Esophagus muscularis mucosa (tissue), 4 donors: ENCODE data around the gene DKK2. TPM values are rescaled to one million over a fixed set of nuclear protein-coding genes. Genes with fewer than 3 reads are reported as not detected.

Source experiments
- DNase-seq: peaks from one replicate; pipeline ENCODE4 v3.0.0-alpha.2; 2017; ENCODE audit errors: extremely low spot score
- H3K27ac ChIP-seq, 4 donors: fragments of 200-600 bp; sonication (generic); replicated peaks in 1 of 4; 1 replicate in 3 of 4; 2 replicates in 1 of 4; pipeline ENCODE4 v1.5.1; 2016 to 2019; ENCODE audit warnings: mild to moderate bottlenecking in 1 of 4
- H3K27me3 ChIP-seq, 4 donors: fragments of 200-600 bp; sonication (generic); one replicate each; pipeline versions ENCODE4 v1.5.1 to v1.6.0; 2016 to 2019
- H3K36me3 ChIP-seq, 4 donors: fragments of 200-600 bp; sonication (generic); one replicate each; pipeline ENCODE4 v1.5.1; 2016 to 2019
- H3K4me1 ChIP-seq, 4 donors: fragments of 200-600 bp; sonication (generic); one replicate each; pipeline ENCODE4 v1.5.1; 2016 to 2019
- H3K4me3 ChIP-seq, 4 donors: fragments of 200-600 bp; sonication (generic); 1 replicate in 2 of 4; 2 replicates in 2 of 4; pipeline ENCODE4 v1.5.1; 2016 to 2019; ENCODE audit warnings: mild to moderate bottlenecking in 4 of 4, moderate library complexity in 1 of 4
- H3K9me3 ChIP-seq, 4 donors: fragments of 200-600 bp; sonication (generic); 1 replicate in 3 of 4; 2 replicates in 1 of 4; pipeline ENCODE4 v1.5.1; 2016 to 2019
- EP300 ChIP-seq: sonication (generic); formaldehyde crosslinking; IDR thresholded peaks from one replicate; pipeline ENCODE4 v1.6.1; 2017; ENCODE audit warnings: antibody characterized with exemption
- POLR2A ChIP-seq: fragments of 450-650 bp; IDR thresholded peaks from one replicate; pipeline ENCODE4 v1.6.1; 2017; ENCODE audit warnings: antibody characterized with exemption, moderate library complexity, mild to moderate bottlenecking, low read depth
- POLR2AphosphoS5 ChIP-seq, 2 donors: sonication (generic); formaldehyde crosslinking; IDR thresholded peaks; one replicate each; pipeline ENCODE4 v1.6.1; 2017; ENCODE audit warnings: antibody characterized with exemption in 2 of 2
- WGBS: methylation state at CpG from one replicate; pipeline ENCODE4 v1.1.5; 2018; 5-methylcytosine and 5-hydroxymethylcytosine counted together
- intact Hi-C: fragments of 100-400 bp; cut with DNase I; formaldehyde crosslinking; loops from one replicate; pipeline ENCODE4 v1.15.1; 2023
- total RNA-seq, 4 donors: library from RNA; depleted of rRNA; stranded (reverse); fragments of >200 nt; gene quantifications; one replicate each; pipeline versions ENCODE4 v1.1.0 to v1.2.1, GENCODE V29; 2016
- TF ChIP-seq, protein P1 (sequence below), 3 experiments: fragments of 200-600 bp in 2 of 3; fragments of 450-650 bp in 1 of 3; sonication (generic) in 2 of 3; IDR thresholded peaks; one replicate each; pipeline ENCODE4 v1.5.1; 2017 to 2019; ENCODE audit warnings: antibody characterized with exemption in 3 of 3, mild to moderate bottlenecking in 2 of 3, moderate library complexity in 1 of 3

The DKK2 gene
- total RNA-seq, 4 donors from 2014 or later: 0.52 to 1.8 (median 0.70) TPM

- H3K27ac ChIP-seq: no peak overlapping the region
- peaks cover 10 to 41% (median 39%) of the 10 kb centered on the region in 4 donors for H3K4me1 ChIP-seq
- 4% methylated on average over 17 of the region's 19 CpGs for WGBS
- H3K4me3 ChIP-seq: peak overlapping the region; percentile 37 to 50 (median 44)
- H3K9me3 ChIP-seq: no peaks in the 10 kb centered on the region
- DNase-seq: no peak
- TF ChIP-seq EP300: no peak
- TF ChIP-seq POLR2AphosphoS5 (IDR thresholded peaks at IDR 0.05): no peak
- no peak for TF ChIP-seq POLR2A
- TF ChIP-seq, protein P1, sequence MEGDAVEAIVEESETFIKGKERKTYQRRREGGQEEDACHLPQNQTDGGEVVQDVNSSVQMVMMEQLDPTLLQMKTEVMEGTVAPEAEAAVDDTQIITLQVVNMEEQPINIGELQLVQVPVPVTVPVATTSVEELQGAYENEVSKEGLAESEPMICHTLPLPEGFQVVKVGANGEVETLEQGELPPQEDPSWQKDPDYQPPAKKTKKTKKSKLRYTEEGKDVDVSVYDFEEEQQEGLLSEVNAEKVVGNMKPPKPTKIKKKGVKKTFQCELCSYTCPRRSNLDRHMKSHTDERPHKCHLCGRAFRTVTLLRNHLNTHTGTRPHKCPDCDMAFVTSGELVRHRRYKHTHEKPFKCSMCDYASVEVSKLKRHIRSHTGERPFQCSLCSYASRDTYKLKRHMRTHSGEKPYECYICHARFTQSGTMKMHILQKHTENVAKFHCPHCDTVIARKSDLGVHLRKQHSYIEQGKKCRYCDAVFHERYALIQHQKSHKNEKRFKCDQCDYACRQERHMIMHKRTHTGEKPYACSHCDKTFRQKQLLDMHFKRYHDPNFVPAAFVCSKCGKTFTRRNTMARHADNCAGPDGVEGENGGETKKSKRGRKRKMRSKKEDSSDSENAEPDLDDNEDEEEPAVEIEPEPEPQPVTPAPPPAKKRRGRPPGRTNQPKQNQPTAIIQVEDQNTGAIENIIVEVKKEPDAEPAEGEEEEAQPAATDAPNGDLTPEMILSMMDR (IDR thresholded peaks at IDR 0.05): no peak
- intact Hi-C loops: no loop called here
- H3K36me3 ChIP-seq: no peaks in the 10 kb centered on the region
- H3K27me3 ChIP-seq: peaks cover 0 to 66% (median 21%) of the 10 kb centered on the region in 4 donors
Measured at GRCh38 chr4:107036584-107037198, 578 bp upstream of the DKK2 start.

GRCh38 chr4:107034996-107035818 is 906 bp downstream of the DKK2 start:
- Histone ChIP-seq H3K27ac (no peak overlapping the region), H3K9me3 (no peaks in the 10 kb centered on the region), H3K36me3 (no peaks in the 10 kb centered on the region), H3K4me3 (peak overlapping the region; percentile 37 to 50 (median 44)), H3K27me3 (peaks cover 0 to 66% (median 21%) of the 10 kb centered on the region in 4 donors), H3K4me1 (peaks cover 10 to 41% (median 39%) of the 10 kb centered on the region in 4 donors)
- WGBS: 0% methylated on average over 12 of the region's 39 CpGs
- intact Hi-C loops: no loop called here
- DNase-seq: no peak
- TF ChIP-seq EP300 (no peak), POLR2AphosphoS5 (IDR thresholded peaks at IDR 0.05) (no peak)
- TF ChIP-seq, protein P1 (IDR thresholded peaks at IDR 0.05): no peak

GRCh38 chr4:107034091-107034995 is 1.8 kb downstream of the DKK2 start:
- Histone ChIP-seq H3K36me3 (no peaks in the 10 kb centered on the region), H3K9me3 (no peaks in the 10 kb centered on the region), H3K4me3 (peak overlapping the region; percentile 22 to 50 (median 30)), H3K27me3 (peaks cover 0 to 59% (median 21%) of the 10 kb centered on the region in 4 donors), H3K4me1 (peaks cover 10 to 41% (median 39%) of the 10 kb centered on the region in 4 donors), H3K27ac (no peak overlapping the region)
- intact Hi-C loops: no loop called here
- no peak for TF ChIP-seq EP300
- TF ChIP-seq, protein P1 (IDR thresholded peaks at IDR 0.05): no peak
- TF ChIP-seq POLR2A: no peak
- no peak for TF ChIP-seq POLR2AphosphoS5 (IDR thresholded peaks at IDR 0.05)
- WGBS: 1% methylated on average over 32 of the region's 39 CpGs
- DNase-seq: no peak

GRCh38 chr4:107027379-107027778 is 8.7 kb downstream of the DKK2 start:
- Histone ChIP-seq H3K27ac (no peak overlapping the region), H3K36me3 (no peaks in the 10 kb centered on the region), H3K4me3 (no peak overlapping the region), H3K4me1 (no peaks in the 10 kb centered on the region), H3K27me3 (no peaks in the 10 kb centered on the region), H3K9me3 (no peaks in the 10 kb centered on the region)
- intact Hi-C loops: no loop called here
- WGBS: 85% methylated on average over 1 of the region's 1 CpG
- no peak for DNase-seq
- TF ChIP-seq POLR2A: no peak
- TF ChIP-seq EP300: no peak
- TF ChIP-seq, protein P1 (IDR thresholded peaks at IDR 0.05): no peak
- TF ChIP-seq POLR2AphosphoS5 (IDR thresholded peaks at IDR 0.05): no peak
